TTC549 (cell line): ENCODE results near the gene RPGRIP1L.
A peak's percentile ranks its signal among the peaks of the same experiment; 100 is the strongest.

Source experiments
- FAIRE-seq: peaks from 2 replicates; lab custom pipeline; 2012; peaks lifted over from hg19 to GRCh38; lab: Jason Lieb, UNC

The RPGRIP1L gene

DNA sequence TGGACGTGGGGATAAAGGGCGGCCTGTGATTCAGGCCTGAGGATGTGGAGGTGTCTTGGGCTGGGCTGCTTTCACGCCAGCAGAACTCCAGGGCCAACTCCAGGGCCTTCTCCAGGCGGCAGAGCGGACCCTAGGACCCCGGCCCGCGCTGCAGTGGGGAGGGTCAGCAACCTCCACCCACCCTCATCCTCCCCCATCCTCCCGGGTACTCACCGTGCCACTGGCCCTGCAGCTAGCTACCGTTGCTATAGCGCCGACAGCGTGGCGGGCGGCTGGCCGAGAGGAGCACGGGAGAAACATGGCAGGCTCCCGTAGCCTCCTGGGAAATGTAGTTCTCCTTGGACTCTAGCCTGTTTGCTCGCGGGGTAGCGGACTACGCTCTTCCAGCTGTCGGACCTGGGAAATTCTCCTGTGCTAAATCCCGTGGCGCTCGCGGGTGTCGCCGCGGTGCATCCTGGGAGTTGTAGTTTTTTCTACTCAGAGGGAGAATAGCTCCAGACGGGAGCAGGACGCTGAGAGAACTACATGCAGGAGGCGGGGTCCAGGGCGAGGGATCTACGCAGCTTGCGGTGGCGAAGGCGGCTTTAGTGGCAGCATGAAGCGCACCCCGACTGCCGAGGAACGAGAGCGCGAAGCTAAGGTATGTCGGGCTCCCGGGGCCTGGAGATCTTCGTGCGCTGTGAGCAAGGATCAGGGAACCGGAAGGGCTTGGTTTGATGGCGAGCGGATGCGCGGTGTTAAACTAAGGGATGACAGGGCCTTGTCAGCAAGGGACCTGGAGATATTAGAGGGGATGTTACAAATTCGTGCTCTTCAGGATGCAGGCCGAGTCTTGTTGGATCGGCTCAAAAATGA, at the start of gene RPGRIP1L, which contains the start of gene FTO:
TSS of gene RPGRIP1L (minus strand) at position 270 of the 855 bp plus-strand sequence. CDS start 3,136 bp downstream, outside the sequence.
TSS of gene FTO (plus strand) at position 567 of the 855 bp plus-strand sequence.
- peak; percentile 95 for FAIRE-seq

DNA sequence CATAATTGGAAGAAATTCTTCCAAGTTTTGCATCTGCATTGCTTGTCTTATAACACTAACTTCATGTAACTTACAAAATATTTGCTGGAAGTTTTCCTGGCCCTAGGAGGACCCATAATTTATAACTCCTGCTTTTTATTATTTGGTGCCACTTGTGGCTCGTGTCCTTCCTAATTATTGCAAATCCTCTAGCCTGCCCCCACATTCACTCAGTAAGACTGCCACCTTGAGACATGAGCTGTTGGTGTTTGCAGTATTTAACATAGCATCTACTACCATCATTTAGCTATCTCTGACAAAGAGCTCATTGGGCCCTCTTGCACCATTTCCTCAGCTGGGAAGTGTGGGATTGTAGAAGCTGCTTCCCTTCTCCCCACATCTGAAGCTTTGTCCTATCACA, 49.8 kb upstream of the RPGRIP1L start:
- no peak for FAIRE-seq

DNA sequence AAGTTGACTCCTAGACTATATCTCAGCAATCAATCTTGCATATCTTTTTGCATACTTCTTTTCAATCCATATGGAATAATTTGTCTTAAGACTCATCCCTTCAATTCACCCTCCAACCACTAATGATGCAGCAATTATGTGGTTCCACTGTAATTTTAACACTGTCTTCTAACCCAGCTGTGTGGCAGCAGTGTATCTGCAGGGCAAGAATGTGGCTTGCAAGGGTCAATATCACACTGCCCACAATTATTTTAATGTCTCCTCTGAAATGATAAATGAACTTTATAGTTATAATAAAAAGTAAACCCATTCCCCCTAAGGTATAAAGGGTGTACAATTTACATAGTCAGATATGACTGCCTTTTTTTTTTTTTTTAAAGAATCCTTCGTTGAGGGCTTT, 48.9 kb upstream of the RPGRIP1L start:
- no peak for FAIRE-seq

DNA sequence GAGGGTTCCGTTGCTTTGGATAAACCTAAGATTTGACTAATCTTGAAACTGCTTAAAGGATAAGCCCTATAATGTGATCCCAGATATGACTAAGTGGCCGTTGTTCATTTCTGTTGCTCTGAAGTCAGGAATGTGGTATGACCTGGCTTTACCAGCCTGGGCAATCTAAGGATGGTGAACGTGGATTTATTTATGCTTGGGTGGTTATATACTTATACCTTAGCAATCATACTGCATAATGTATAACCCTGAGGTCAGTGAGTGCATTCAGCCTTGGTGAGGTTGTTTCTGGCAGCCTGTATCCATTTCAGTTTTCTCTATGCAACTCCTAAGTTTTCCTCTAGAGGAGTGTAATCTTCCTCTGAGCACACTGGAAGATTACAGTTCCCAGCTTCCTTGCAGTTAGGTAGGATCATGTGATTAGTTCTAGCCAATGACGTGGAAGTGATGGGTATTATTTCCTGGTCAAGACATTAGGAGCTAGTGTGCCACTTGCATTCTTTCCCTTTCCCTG, 42.2 kb upstream of the RPGRIP1L start:
- no peak for FAIRE-seq

GRCh38 chr16:53745086-53745485, 41.4 kb upstream of the RPGRIP1L start:
- no peak for FAIRE-seq

- no peak for FAIRE-seq
Observed at GRCh38 chr16:53744449-53744848, 40.8 kb upstream of the RPGRIP1L start.

DNA sequence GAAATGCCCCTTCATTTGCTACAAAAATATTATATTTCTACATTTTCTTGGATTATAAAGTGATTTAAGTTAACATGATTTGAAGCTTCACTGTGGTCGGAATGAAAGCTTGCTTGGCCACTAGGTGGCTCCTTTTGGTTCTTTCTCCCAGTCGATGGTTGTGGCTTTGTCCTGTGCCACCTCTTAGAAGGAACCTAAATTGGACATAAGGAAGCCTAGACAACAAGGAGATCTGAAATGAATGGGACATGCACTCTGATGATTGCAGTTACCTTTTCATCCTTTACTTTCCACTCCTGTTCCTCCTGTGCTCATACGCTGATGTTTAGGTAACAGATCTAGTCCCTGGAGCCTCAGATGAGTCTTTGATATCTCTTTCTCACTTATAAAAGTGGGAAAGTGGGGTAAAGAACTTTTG, 39.5 kb upstream of the RPGRIP1L start:
- no peak for FAIRE-seq

- FAIRE-seq, result no peak
Observed at GRCh38 chr16:53741546-53741945, 37.9 kb upstream of the RPGRIP1L start.

- no peak for FAIRE-seq
Observed at GRCh38 chr16:53740933-53741531, 37.4 kb upstream of the RPGRIP1L start.

DNA sequence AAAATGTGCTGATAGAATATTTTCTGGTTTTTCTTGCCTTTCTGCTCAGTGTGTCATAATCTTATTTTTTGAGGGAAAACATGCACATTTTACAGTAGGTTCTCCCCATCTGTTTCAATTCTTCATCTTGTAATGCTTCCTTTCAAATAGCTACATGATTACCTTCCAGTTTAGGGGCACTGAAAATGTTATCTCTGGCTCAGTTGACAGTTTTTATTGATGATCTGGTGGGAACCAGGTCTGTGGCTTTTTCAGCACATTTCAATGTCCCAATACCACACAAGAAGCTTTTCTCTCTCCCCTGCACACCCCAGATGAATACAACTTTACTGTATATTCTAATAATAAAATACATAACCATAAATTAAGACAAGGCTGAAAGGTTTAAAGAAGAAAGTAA, 36.8 kb upstream of the RPGRIP1L start:
- FAIRE-seq, result no peak

- no peak for FAIRE-seq
Observed at GRCh38 chr16:53737552-53737951, 33.9 kb upstream of the RPGRIP1L start.

DNA sequence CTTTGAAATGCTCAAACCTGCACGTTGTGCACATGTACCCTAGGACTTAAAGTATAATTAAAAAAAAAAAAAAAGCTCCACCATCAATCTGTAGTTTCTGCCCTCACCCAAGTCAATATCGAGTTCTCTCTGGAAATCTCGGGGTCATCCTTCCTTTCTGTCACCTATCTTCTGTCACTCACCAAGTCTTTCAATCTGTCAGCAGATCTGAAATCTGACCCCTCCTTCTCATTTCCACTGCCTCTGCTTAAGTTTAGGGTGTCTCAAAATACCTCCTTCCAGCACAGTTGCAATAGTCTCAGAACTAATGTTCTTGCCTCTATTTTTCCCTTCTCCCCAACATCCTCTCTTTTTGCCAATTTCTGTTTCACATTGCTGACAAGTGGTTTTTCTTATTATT, 32.6 kb upstream of the RPGRIP1L start:
- FAIRE-seq, result no peak

- FAIRE-seq, result no peak
Observed at GRCh38 chr16:53734908-53735307, 31.2 kb upstream of the RPGRIP1L start.

DNA sequence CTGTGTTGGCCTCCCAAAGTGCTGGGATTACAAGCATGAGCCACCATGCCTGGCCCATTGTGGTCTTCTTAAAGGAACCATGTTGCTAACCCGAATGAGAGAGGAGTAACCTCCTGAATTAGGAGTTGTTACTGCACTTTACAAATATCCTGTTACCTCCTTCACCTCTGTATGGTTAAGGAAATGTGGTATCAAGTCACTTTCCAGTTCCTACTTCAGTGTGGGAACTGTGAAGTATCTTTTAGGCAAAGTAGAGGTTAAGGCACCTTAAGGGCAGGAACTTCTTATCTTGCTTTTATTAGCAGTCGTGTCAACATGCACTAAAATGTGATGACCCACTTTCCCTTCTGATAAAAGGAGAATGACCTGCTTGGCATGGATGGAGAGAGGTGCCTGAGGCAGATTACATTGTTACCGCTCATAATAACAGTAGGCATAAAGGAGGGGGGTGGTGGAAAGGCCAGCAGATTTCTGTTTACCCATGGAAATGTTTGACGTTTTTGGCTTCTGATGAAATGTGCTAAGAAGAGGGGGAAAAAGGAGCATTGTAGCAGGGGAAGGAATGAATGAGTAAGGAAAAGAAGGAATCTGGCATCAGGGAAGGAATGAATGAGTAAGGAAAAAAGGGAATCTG, 28.8 kb upstream of the RPGRIP1L start:
- no peak for FAIRE-seq

GRCh38 chr16:53730693-53731092, 27.0 kb upstream of the RPGRIP1L start:
- no peak for FAIRE-seq

DNA sequence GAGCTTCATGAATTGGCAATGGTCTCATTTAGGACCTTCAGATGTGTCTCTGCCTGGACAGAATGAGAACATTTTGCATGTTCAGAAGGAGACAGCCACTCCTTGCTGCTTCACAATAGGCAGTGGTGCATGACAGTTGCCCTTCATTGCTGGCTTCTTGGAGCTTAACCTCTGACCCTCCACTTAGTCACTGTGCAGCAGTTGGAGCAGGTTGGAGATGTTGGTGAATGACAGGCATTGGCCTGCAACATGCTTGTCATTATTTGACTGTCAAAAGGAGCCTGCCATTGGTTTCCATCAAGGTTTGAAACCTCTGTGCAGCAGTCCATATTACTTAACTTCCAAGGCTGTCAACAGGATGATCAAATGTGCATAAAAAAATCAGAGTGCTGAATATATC, 23.0 kb upstream of the RPGRIP1L start:
- FAIRE-seq, result no peak

GRCh38 chr16:53721017-53721416, 17.4 kb upstream of the RPGRIP1L start:
- no peak for FAIRE-seq

- no peak for FAIRE-seq
Observed at GRCh38 chr16:53717577-53717976, 13.9 kb upstream of the RPGRIP1L start.

DNA sequence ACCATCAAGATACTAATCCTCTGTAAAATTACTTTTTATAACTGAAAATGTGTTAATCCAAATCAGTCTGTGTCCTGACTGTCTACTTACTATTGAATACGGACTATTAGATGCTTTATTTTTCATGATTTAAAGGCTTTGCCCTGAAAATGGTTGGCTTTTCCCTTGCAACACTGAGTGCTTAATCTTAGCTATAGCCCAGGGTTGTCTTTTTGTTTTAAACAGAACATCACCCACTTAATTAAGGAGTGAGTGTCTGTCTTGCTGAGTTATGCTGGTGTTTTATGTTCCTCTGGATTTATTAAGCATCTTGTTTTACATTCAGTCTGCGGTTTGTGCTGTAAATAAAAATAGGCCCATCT, 11.3 kb upstream of the RPGRIP1L start:
- no peak for FAIRE-seq

DNA sequence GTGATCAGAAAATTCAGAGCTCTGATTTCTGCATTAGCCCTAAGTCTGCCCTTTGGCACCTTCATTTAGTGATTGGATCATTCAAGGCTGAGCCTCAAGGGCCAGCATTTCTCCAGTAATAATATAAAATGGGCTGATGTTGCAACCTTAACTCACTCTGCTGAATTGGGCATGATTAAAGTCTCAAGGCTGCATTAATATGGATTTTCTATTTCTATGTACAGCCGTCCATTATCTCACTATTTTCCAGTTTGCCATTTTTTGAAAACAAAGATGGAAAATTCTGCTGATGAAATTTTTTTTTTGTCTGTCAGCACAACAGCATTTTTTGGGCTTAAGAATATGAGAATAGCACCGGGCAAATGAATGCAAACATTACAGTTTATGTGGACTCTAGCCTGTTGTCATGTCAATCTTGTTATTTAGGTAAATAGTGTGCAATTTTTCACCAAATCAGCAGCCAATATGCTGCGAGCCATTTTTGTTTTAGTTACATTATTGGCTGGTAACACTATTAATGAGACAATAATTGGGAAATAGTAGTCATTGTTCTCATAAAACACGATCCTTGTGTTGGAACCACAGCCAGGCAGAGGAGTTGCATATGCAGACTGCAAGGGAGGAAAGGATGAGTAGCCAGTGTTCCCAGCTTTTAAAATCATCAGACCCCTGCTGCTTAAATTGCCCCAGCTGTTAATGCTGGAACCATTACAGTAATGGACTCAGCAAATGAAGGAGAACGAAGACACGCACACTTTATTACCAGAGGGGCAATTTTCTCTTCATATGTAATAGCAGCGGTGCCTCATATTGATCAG, 10.8 kb upstream of the RPGRIP1L start:
- FAIRE-seq, result no peak

DNA sequence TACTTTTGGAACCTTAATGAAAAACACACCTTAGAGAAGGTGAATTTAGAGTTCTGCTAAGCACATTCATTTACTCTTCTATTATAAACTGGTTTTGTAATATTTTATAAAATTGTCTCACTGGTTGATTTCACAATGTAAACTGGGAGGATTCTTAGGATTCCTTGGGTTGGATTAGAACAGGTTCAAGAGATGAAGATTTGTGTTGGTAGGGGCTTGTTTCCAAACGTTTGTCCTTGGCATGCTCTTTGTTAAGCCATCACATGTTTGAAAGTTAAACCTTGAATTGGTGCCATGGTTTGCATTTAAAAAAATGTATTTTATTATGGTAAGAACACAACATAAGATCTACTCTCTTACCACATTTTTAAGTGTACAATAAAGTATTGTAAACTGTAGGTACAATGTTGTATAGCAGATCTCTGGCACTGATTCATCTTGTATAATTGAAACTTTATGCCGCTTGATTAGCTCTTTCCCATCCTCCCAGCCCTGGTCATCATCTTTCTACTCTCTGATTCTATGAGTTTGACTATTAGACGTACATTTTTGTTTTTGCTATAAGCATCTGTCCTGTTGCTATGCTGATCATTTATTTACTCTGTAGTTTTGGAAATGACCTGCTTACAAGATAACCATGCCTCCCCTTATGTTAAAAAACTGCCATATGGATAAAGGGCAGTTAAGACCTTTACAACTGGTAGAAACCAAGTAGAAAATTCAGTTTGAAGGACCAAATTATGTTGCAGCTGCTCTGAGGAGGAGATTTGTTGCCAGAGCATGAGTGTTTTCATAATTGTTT, 9.9 kb upstream of the RPGRIP1L start:
- no peak for FAIRE-seq
